ENCODE results near the gene ANO4.
A peak's percentile ranks its signal among the peaks of the same experiment; 100 is the strongest.
"Not testable (repeated sequence)": the region's sequence is repeated elsewhere in the genome, so short reads cannot be mapped to it uniquely, and the experiment has no call there.

The ANO4 gene

GRCh38 chr12:100954118-100954517 is 159.5 kb downstream of the ANO4 start:
- DNase-seq, result no peak

GRCh38 chr12:100955139-100955538 is 160.6 kb downstream of the ANO4 start:
- no peak for DNase-seq

- no peak for DNase-seq
Observed at GRCh38 chr12:100956311-100956852, 161.8 kb downstream of the ANO4 start.

GRCh38 chr12:100959481-100959880 is 164.9 kb downstream of the ANO4 start:
- DNase-seq, result no peak

GRCh38 chr12:100962086-100962712 is 167.6 kb downstream of the ANO4 start:
- no peak for DNase-seq

GRCh38 chr12:100963381-100963780 is 168.8 kb downstream of the ANO4 start:
- DNase-seq, result no peak

- DNase-seq, result peak; percentile 35 to 51
Observed at GRCh38 chr12:100964028-100964427, 169.5 kb downstream of the ANO4 start.

GRCh38 chr12:100967189-100967588 is 172.6 kb downstream of the ANO4 start:
- no peak for DNase-seq

GRCh38 chr12:100970894-100971293 is 176.3 kb downstream of the ANO4 start:
- no peak for DNase-seq

GRCh38 chr12:100972121-100972520 is 177.5 kb downstream of the ANO4 start:
- no peak for DNase-seq

- peak in 1 of 2 experiments; percentile 8 for DNase-seq
Observed at GRCh38 chr12:100974341-100974740, 179.8 kb downstream of the ANO4 start.

- DNase-seq, result no peak
Observed at GRCh38 chr12:100974747-100975146, 180.2 kb downstream of the ANO4 start.

- DNase-seq, result no peak
Observed at GRCh38 chr12:100976735-100977134, 182.2 kb downstream of the ANO4 start.

- no peak for DNase-seq
Observed at GRCh38 chr12:100980856-100981255, 186.3 kb downstream of the ANO4 start.

- DNase-seq, result no peak
Observed at GRCh38 chr12:100982511-100983183, 188.1 kb downstream of the ANO4 start.

GRCh38 chr12:100984796-100985195 is 190.2 kb downstream of the ANO4 start:
- no peak for DNase-seq

GRCh38 chr12:100986595-100987547 is 192.3 kb downstream of the ANO4 start:
- no peak for DNase-seq

GRCh38 chr12:100987552-100988521 is 193.3 kb downstream of the ANO4 start:
- peak in 1 of 2 experiments; percentile 31 for DNase-seq

GRCh38 chr12:100989509-100989908 is 194.9 kb downstream of the ANO4 start:
- DNase-seq, result not testable (repeated sequence)

GRCh38 chr12:100991102-100991501 is 196.5 kb downstream of the ANO4 start:
- DNase-seq, result no peak

GRCh38 chr12:100992194-100992593 is 197.6 kb downstream of the ANO4 start:
- no peak for DNase-seq

GRCh38 chr12:100993916-100994450 is 199.4 kb downstream of the ANO4 start:
- DNase-seq, result no peak
